HK-2 (cell line): ENCODE data around the gene RAD51B.

Source experiments
- DNase-seq: peaks from one replicate; pipeline ENCODE4 v3.0.0-alpha.2; 2018; ENCODE audit not compliant: unreplicated experiment

The RAD51B gene

GRCh38 chr14:68723808-68724268 is 904.3 kb downstream of the RAD51B start:
- no peak for DNase-seq

DNA sequence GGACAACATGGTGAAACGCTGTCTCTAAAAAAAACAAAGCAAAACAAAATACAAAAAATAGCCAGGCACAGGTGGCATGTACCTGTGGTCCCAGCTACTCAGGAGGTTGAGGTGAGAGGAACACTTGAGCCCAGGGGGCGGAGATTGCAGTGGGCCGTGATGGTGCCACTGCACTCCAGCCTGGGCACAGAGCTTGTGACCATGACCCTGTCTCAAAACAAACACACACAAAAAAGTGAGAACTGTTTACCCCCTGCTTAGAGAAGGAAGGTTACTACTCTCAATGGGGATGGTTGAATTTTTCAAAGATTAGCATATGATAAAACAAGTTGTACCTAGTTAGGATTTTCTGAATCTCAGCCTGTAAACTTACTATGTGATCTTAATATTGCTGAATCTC is 905.3 kb downstream of the RAD51B start:
- no peak for DNase-seq

GRCh38 chr14:68726093-68726695 is 906.6 kb downstream of the RAD51B start:
- DNase-seq = no peak

- DNase-seq = no peak
Observed at GRCh38 chr14:68727315-68728047, 907.9 kb downstream of the RAD51B start.

- no peak for DNase-seq
Observed at GRCh38 chr14:68728342-68729106, 908.9 kb downstream of the RAD51B start.

- no peak for DNase-seq
Observed at GRCh38 chr14:68729556-68729955, 910.0 kb downstream of the RAD51B start.

DNA sequence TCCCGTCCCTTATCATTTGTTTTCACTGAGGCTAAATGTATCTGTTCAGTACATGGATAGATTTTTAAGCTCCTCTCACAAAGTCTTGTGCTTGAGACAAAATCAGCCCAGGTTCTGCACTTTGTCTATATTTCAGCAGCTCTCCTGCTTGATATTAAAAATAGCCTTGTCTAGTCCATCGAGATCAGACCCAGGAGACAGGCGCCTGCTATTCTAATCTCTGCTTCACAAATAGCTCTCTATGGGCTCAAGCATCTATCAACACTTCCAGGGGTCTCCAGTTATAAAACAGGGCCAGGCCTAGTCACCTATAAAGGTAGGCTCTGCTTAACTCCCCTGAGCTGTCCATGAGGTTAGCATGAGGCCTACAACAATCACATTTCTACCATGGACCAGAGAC is 910.8 kb downstream of the RAD51B start:
- no peak for DNase-seq

DNA sequence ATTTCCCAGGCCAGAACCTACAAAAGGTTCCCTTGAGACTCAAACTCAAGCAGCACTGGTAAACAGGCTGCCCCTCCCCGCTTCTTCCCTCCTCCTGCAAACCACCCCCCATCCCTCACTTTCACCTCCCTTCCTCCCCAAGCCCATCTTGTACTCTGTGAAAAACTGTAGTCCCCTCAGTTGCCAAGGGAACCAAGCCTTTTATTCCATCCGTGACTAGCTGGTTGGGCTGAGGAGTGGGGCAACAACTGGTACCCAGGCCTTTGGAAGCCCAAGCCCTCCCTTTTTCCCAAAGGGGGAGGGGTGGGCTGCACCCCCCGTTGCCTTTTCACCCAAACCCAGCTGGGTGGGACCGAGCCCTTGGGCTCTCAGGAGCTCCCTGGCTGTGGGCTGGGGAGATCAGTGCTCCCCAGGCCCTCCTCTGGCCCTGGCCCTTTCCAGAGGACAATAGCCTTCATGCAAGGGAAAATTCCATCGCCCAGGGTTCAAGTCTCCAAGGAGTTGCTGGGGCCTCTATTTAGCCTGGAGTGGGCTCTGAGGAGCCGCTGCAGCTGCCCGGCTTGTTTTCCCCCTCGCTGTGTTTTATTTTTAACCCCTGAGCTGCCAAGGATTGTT is 911.3 kb downstream of the RAD51B start:
- no peak for DNase-seq

GRCh38 chr14:68733086-68733914 is 913.7 kb downstream of the RAD51B start:
- no peak for DNase-seq

DNA sequence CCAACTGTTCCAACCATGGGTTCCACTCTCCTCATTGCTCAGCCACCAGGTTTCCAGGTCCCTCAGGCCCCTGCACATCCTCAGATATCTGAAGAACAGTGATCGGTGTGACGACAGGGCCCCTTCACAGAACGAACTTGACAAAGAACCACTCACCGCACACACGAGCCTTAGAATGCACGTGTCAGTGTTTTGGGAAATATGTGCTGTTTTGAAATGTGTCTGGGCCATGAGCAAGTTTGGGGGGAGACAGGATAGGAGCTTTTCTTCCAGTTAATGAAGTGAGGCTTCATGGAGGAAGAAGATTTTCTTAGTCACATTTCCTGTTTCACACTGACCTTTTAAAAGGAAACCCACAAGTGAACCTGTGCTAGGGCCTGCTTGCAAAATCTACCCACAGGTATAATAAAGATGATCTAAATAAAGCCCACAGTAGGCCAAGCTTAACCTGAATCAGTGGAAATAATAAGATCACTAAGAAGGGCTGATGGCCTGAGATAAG is 914.7 kb downstream of the RAD51B start:
- no peak for DNase-seq

DNA sequence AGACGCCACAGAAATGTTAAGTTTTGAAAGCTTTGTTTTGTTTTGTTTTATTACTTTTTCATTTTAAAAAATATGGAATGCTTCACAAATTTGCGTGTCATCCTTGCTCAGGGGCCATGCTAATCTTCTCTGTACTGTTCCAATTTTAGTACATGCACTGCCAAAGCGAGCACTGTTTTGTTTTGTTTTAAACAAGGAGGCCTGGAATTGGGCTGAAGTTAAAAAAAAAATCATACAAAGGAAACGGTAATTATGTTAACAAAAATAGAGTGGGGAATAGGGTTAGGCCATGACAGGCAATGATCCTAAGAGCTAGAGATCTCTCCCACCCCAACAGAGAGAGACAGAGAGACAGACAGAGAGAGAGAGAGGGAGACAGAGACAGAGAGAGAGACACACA is 916.3 kb downstream of the RAD51B start:
- DNase-seq = no peak

DNA sequence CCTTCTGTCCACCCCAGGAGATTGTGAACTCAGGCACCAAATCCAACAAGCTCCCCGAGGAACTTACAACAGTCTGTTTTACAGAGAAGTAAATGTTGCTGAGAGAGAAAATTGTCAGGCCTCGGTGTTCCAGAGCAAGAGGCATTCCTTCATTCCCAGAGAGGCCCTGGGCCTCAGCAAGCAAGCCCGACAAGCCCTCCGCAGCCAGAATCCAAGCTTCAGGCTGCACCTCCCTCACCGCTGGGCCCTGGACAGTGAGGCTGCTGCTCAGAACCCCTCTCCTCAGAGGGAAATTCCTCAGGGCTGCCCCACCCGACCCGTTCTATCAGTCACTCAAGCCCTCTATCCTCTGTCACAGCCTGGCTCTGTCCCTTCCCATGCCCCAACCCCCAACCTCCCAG is 916.9 kb downstream of the RAD51B start:
- DNase-seq = no peak

- DNase-seq = no peak
Observed at GRCh38 chr14:68737086-68737485, 917.5 kb downstream of the RAD51B start.

- no peak for DNase-seq
Observed at GRCh38 chr14:68738559-68738958, 919.0 kb downstream of the RAD51B start.

DNA sequence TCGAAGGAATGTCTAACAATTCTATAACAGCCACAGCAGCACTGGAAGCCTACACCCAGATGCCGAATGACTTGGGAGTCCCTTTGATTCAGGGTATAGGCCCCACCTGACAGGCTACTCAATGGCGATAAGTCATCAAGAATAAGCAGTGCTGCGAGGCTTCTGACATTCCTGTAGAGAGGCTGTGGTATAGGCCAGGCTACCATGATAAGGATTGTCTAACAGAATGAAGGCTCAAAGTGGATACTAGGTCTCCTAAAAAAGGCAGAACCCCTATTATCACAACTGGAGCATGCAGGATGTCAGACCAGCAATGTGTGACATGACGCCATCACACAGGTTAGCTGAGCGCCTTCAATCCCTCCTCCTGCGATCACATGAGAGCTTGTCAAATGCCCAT is 920.1 kb downstream of the RAD51B start:
- no peak for DNase-seq

- no peak for DNase-seq
Observed at GRCh38 chr14:68740788-68741476, 921.4 kb downstream of the RAD51B start.

- no peak for DNase-seq
Observed at GRCh38 chr14:68741477-68741791, 921.9 kb downstream of the RAD51B start.

GRCh38 chr14:68741839-68742470 is 922.4 kb downstream of the RAD51B start:
- DNase-seq = no peak

DNA sequence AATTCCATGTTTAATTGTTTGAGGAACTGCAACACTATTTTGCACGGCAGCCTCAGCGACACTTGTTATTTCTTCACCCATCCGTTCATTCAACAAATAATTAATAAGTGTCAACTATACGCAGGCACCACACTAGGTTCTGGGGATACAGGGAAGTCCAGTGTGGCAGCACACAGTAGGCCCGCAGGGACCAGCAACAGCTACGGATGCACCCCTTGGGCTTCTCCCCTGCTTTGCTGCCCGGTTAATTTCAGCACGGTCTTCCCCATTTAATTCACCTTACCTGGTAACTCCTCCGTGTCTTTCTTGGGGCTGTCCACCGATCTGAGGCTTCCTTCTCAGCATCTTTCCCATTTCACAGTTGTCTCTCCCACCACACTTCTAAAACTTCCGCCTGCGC is 925.0 kb downstream of the RAD51B start:
- no peak for DNase-seq

DNA sequence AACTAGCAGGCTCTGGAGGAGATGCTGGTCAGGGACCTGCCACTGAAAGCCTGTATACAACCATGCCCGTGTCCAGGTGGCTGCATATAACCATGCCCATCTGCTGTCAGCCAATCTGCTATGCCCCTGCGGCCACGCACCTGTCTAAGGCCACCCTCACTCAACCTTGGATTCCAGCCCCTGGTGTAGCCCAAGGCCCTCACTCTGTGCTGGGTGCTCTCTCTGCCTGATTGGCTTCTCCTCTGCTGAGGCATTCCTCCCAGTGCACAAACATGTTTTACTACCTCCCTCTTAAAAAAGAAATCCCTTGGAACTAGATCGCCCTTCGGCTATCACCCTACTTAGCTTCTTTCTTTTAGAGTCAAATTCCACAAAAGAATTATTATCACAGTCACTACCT is 927.8 kb downstream of the RAD51B start:
- DNase-seq = no peak
